Stimulated activated CD4-positive, alpha-beta T cell treated with anti-CD3 and anti-CD28 coated beads, Interleukin-15, amount 100 ng/mL, for 48 hours (primary cell): ENCODE results near the gene SCN3A.

Source experiments
- DNase-seq, 2 donors: peaks; one replicate each; pipeline ENCODE4 v3.0.0-alpha.2; 2020; ENCODE audit warnings: low read depth in 2 of 2

SCN3A gene

GRCh38 chr2:165112789-165113188 is 91.1 kb downstream of the SCN3A start:
- DNase-seq = no peak

DNA sequence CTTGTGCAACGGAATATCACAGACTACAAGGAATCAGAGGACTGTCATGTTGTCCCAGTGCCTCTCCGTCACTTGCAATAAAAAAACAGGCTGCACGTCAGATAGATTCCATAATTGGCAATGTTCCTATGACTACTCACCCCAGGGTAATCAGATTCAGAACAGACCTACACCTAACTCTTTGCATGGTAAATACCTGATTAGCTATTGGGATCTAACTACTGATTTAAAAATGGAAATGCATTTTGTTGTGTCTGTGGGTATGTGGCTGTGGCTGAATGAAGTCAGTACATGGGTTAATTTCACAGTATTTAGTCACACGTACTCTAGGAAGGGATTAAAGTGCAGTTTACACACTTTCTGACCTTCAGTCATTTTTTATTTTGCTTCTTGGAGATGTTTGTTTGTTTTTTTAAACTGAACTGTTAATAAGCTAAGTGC is 91.7 kb downstream of the SCN3A start:
- no peak for DNase-seq

GRCh38 chr2:165110394-165110793 is 93.5 kb downstream of the SCN3A start:
- DNase-seq = no peak

- DNase-seq = no peak
Measured at GRCh38 chr2:165109915-165110314, 93.9 kb downstream of the SCN3A start.

GRCh38 chr2:165105926-165106325 is 97.9 kb downstream of the SCN3A start:
- DNase-seq = no peak

- DNase-seq = no peak
Measured at GRCh38 chr2:165087933-165088901, 115.6 kb downstream of the SCN3A start.

GRCh38 chr2:165086337-165086736 is 117.5 kb downstream of the SCN3A start:
- DNase-seq = no peak

- no peak for DNase-seq
Measured at GRCh38 chr2:165083326-165083725, 120.5 kb downstream of the SCN3A start.

DNA sequence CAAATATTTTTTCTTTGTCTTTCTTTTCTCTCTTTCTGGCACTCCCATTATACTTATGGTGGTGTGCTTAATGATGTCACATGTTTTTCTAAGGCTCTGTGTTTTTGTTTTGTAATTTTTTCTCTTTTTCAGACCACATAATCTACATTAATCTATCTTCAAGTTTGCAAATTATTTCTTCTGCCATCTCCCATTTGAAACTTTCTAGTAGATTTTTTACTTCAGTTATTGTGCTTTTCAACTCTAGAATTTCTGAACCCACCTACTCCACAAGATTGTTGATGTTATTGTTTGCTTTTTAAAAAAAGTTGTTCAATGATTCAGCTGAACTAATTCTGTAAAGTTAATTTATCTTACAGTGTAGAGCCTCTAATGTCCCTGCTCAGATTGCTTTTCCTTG is 121.4 kb downstream of the SCN3A start:
- DNase-seq = no peak

- no peak for DNase-seq
Measured at GRCh38 chr2:165081276-165081675, 122.6 kb downstream of the SCN3A start.

DNA sequence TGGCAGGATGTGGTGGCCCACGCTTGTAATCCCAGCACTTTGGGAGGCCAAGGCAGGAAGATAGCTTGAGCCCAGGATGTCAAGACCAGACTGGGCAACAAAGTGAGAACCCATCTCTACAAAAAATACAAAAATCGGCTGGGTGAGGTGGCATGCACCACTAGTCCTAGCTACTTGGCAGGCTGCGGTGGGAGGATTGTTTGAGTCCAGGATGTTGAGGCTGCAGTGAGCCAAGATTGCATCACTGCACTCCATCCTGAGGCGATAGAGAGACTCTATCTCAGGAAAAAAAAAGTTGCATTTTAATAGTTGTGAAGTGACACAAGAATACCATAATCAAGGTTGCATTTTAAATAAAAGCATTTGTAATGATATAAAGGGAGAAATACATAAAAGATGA is 124.4 kb downstream of the SCN3A start:
- DNase-seq = no peak

DNA sequence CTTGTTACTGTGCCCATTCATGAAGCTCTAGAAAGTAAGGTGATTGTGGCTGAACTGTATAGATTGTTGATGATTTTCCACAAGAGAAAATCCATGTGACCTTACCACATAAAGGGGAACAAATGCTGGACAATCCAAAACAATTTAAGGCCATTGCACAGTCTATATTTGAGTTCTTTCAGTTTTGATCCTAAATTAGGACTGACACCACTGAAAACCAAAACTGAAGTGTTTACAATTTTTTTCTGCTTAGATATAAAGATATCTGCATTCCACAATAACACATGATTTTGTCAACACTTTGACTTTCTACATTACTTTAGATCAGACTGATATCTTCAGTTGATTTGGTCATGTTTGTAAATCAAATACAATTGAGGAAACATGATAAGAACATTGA is 124.9 kb downstream of the SCN3A start:
- DNase-seq = no peak

DNA sequence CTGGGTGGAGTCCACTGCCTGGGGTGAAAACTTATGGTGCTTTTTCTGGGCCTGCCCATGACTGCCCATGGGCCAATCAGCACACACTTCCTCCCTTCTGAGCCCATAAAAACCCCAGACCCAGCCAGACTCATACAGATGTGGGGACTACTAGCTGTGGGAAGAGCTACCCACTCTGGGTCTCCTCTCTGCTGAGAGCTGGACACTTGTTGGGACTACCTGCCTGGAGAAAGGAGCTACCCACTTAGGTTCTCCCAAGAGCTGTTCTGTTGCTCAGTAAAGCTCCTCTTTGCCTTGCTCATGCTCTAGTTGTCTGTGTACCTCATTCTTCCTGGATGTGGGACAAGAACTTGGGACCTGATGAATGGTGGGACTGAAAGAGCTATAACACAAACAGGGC is 129.0 kb downstream of the SCN3A start:
- no peak for DNase-seq

DNA sequence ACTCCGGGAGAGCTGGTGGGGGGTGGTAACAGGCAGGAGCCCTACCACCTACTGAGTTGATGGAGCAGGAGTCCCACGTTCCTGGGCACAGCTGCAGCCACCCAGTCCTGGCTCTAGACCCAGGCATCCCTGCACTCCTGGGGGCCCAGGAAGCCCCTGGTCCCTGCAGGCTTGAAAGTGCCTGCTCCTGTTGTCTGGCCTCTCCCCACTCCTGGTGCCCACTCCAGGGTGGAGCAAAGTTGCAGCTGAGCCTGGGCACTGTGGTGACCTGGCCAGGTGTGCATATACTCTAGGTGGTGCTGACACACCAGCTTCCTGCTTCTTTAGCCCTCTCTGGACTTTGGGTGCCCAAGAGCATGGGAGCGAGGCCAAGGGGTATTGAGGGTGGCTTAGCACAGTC is 129.5 kb downstream of the SCN3A start:
- no peak for DNase-seq

- DNase-seq = no peak
Measured at GRCh38 chr2:165070076-165070475, 133.8 kb downstream of the SCN3A start.

- no peak for DNase-seq
Measured at GRCh38 chr2:165069151-165069550, 134.7 kb downstream of the SCN3A start.

DNA sequence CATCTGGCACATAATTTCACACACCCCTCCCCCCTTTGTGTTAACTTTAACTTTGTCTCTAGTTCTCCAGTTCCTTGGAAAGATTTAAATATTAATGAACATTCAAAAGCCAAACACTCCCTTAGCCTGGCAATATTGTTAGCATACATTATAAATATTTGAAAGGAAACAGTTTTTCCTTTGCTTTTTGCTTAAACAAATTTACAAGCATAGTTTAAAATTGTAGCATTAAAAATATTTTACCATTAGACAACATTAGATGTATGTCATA is 135.4 kb downstream of the SCN3A start:
- no peak for DNase-seq

DNA sequence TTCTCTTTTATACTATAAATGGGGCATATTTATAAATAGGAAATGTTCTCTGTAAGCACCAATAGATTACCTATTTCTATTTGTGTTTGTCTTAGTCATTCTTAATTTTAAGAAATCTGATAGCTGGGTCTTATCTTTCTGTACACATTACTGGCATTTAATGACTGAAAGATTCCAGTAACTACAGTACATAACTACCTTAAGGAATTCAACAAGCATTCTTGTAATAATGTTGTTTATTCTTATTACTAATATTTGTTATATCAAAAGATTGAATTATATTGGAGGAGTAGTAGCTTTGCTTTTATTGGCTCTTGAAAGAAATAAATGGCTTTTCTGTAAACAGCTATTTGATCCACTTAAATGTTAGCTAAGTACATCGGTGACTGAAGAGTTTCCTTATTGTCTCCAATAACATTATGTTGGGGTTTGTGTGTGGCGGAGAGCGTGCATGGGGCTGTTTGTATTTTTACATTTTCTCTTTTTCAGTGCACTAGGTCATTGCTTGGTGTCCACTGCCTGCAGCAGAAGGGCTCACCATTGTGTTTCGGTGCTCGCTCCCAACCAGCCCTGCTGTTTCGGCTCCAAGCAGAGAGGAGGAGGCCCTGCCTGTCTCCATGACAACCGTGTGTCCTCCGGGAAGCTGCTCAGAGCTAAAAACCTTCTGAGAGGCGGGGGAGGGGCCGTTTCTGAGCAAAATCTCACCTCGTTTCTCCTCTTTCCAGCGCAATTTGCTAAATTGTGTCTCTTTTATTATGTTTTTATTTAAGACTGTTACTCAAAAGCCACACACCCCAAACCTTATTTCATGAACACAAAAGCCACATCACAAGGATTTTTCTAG is 136.0 kb downstream of the SCN3A start:
- no peak for DNase-seq

- DNase-seq = no peak
Measured at GRCh38 chr2:165064743-165065142, 139.1 kb downstream of the SCN3A start.

DNA sequence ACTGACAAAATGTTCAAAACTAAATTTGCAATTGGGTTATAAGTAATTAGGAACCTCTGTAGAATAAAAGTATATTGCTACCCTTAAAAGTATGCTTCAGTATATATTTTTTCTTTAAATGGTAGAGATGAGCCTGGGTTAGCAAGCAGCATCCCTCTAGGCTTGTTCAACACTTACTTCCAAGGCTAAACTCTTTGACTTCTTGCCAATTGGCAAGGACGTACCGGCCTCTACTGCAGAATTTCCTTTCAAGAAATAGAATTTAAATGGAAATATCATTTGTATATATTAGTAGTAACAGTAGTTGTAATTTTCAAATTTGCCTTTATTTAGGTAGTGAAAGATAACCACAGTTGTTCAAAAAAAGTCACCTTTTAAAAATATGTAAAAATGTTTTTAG is 143.4 kb downstream of the SCN3A start:
- DNase-seq = no peak

- DNase-seq = no peak
Measured at GRCh38 chr2:165058476-165059265, 145.2 kb downstream of the SCN3A start.

DNA sequence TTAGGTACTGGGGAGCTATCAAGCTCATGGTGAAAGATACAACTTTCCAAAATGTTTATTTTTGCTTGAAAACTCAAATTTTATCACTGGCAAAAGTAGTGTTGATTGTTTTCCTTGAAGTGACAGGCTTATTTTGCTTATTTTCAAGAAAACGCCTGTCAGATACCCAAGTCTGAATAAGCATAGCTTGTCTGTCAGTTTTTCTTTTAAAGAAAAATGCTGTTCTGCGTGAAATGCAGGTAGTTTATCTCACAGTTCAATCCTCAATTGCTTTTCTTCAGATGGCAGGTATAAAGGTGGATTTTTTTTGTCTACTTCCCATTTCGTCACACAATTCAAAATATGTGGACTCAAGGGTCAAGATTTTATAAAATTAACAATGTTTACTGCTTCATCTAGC is 145.9 kb downstream of the SCN3A start:
- no peak for DNase-seq
